C4-2B (cell line): ENCODE results near the gene SKA3.

Experiments
- H3K27ac ChIP-seq: fragments of 450-650 bp; 2 replicates; pipeline ENCODE4 v1.5.1; 2017
- CTCF ChIP-seq: fragments of 450-650 bp; conservative IDR thresholded peaks from 2 replicates; pipeline ENCODE4 v1.5.1; 2017; ENCODE audit warnings: mild to moderate bottlenecking
- ZFX ChIP-seq: fragments of 450-650 bp; IDR thresholded peaks from 2 replicates; pipeline ENCODE4 v1.6.1; 2017

Gene SKA3

GRCh38 chr13:21104199-21105019, 71.9 kb downstream of the SKA3 start:
- no peak overlapping the region for H3K27ac ChIP-seq
- TF ChIP-seq CTCF (no peak), ZFX (no peak)
